ENCODE results near the gene OAS1. TPM values are rescaled to one million over a fixed set of nuclear protein-coding genes. Genes with fewer than 3 reads are reported as not detected.

OAS1 gene
- total RNA-seq, 1 donor from 2014 or later = 29.0 TPM

GRCh38 chr12:112965643-112966042 lies 58.9 kb downstream of the OAS1 start:
- no peak for DNase-seq (ENCODE audit: low read depth in 2 of 2)

- no peak for DNase-seq (ENCODE audit: low read depth in 2 of 2)
Measured at GRCh38 chr12:112967306-112967705, 60.5 kb downstream of the OAS1 start.

GRCh38 chr12:112967858-112968257 lies 61.1 kb downstream of the OAS1 start:
- DNase-seq (ENCODE audit: low read depth in 2 of 2) = no peak

Other genes starting within 250 kb of the OAS1 start
- gene RPH3A, start 115.2 kb upstream of the OAS1 start, total RNA-seq = not detected in 2 replicates
- 6.4 and 6.5 TPM in 2 replicates for gene OAS3, start 31.5 kb downstream of the OAS1 start, total RNA-seq
- 2.9 and 4.5 TPM in 2 replicates for gene OAS2, start 71.6 kb downstream of the OAS1 start, total RNA-seq
- gene DTX1, start 149.8 kb downstream of the OAS1 start, total RNA-seq = 1.8 and 6.1 TPM in 2 replicates
- gene RASAL1, start 228.8 kb downstream of the OAS1 start, total RNA-seq = not detected in 2 replicates
- gene CFAP73, start 242.8 kb downstream of the OAS1 start, total RNA-seq = not detected in 2 replicates